Measurements from ENCODE around the gene PTPRR. TPM values are rescaled to one million over a fixed set of nuclear protein-coding genes. Genes with fewer than 3 reads are reported as not detected.

The PTPRR gene
- total and polyA plus RNA-seq, 4 donors: 0.02 to 0.08 TPM; not detected in 2

DNA sequence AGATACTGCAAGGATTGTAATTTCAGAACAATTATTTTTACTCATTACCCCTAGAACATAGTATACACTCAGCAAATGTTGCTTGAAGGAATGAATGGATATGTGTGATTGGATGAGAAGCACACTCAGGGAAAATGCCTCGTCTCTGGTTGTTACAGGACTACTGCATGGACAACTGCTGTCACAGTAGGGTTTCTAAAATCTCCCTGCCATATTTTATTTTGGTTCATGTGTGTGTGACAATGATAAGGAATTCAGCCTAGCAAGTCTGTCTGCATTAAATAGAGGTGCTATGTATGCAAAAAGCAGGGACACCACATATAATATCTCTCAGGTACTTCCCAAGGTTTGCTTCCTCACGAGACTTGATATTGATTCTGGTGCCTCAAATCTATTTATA is 1.4 kb downstream of the PTPRR start:
- Histone ChIP-seq H3K4me1 (ENCODE audit: control insufficient read depth in 4 of 4, insufficient read depth in 4 of 4, low read length in 3 of 4) (peaks cover 0 to 2% (median 0%) of the 10 kb centered on the region in 4 donors), H3K27me3 (ENCODE audit: control insufficient read depth in 4 of 4, insufficient read depth in 4 of 4, low read length in 3 of 4) (peaks cover 0 to 4% (median 0%) of the 10 kb centered on the region in 4 donors), H3K4me3 (ENCODE audit: low read depth in 1 of 3, low read length in 3 of 3) (no peak overlapping the region), H3K9ac (ENCODE audit: low read depth in 1 of 2, low read length in 2 of 2) (no peak overlapping the region), H3K36me3 (ENCODE audit: control insufficient read depth in 4 of 4, insufficient read depth in 3 of 4, low read depth in 1 of 4, low read length in 3 of 4) (no peaks in the 10 kb centered on the region), H3K27ac (ENCODE audit: low read depth in 1 of 2, low read length in 2 of 2) (no peak overlapping the region), H3K9me3 (ENCODE audit: control insufficient read depth in 4 of 4, low read length in 3 of 4) (no peaks in the 10 kb centered on the region)
- TF ChIP-seq YY1 (IDR thresholded peaks at IDR 0.05) (no peak), HNF4A (conservative IDR thresholded peaks at IDR 0.05) (no peak), FOXA2 (IDR thresholded peaks at IDR 0.05) (no peak), EGR1 (IDR thresholded peaks at IDR 0.05; ENCODE audit: low read depth in 2 of 2) (no peak), SP1 (IDR thresholded peaks at IDR 0.05) (no peak), HNF4G (IDR thresholded peaks at IDR 0.05) (no peak), GABPA (IDR thresholded peaks at IDR 0.05 in 1 of 2, conservative IDR thresholded peaks at IDR 0.05 in 1 of 2) (no peak), FOXA1 (IDR thresholded peaks at IDR 0.05) (no peak), TAF1 (conservative IDR thresholded peaks at IDR 0.05) (no peak)
- TF ChIP-seq, protein P1, sequence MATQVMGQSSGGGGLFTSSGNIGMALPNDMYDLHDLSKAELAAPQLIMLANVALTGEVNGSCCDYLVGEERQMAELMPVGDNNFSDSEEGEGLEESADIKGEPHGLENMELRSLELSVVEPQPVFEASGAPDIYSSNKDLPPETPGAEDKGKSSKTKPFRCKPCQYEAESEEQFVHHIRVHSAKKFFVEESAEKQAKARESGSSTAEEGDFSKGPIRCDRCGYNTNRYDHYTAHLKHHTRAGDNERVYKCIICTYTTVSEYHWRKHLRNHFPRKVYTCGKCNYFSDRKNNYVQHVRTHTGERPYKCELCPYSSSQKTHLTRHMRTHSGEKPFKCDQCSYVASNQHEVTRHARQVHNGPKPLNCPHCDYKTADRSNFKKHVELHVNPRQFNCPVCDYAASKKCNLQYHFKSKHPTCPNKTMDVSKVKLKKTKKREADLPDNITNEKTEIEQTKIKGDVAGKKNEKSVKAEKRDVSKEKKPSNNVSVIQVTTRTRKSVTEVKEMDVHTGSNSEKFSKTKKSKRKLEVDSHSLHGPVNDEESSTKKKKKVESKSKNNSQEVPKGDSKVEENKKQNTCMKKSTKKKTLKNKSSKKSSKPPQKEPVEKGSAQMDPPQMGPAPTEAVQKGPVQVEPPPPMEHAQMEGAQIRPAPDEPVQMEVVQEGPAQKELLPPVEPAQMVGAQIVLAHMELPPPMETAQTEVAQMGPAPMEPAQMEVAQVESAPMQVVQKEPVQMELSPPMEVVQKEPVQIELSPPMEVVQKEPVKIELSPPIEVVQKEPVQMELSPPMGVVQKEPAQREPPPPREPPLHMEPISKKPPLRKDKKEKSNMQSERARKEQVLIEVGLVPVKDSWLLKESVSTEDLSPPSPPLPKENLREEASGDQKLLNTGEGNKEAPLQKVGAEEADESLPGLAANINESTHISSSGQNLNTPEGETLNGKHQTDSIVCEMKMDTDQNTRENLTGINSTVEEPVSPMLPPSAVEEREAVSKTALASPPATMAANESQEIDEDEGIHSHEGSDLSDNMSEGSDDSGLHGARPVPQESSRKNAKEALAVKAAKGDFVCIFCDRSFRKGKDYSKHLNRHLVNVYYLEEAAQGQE (IDR thresholded peaks at IDR 0.05): no peak
- TF ChIP-seq, protein P2, sequence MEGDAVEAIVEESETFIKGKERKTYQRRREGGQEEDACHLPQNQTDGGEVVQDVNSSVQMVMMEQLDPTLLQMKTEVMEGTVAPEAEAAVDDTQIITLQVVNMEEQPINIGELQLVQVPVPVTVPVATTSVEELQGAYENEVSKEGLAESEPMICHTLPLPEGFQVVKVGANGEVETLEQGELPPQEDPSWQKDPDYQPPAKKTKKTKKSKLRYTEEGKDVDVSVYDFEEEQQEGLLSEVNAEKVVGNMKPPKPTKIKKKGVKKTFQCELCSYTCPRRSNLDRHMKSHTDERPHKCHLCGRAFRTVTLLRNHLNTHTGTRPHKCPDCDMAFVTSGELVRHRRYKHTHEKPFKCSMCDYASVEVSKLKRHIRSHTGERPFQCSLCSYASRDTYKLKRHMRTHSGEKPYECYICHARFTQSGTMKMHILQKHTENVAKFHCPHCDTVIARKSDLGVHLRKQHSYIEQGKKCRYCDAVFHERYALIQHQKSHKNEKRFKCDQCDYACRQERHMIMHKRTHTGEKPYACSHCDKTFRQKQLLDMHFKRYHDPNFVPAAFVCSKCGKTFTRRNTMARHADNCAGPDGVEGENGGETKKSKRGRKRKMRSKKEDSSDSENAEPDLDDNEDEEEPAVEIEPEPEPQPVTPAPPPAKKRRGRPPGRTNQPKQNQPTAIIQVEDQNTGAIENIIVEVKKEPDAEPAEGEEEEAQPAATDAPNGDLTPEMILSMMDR (IDR thresholded peaks at IDR 0.05; ENCODE audit: low read depth, low read length, missing input control): no peak
- TF ChIP-seq, protein P3, sequence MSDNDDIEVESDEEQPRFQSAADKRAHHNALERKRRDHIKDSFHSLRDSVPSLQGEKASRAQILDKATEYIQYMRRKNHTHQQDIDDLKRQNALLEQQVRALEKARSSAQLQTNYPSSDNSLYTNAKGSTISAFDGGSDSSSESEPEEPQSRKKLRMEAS (IDR thresholded peaks at IDR 0.05): no peak
- TF ChIP-seq, protein P4, sequence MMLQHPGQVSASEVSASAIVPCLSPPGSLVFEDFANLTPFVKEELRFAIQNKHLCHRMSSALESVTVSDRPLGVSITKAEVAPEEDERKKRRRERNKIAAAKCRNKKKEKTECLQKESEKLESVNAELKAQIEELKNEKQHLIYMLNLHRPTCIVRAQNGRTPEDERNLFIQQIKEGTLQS (IDR thresholded peaks at IDR 0.05): no peak
- DNase-seq (ENCODE audit: low spot score): no peak
- WGBS: 80% methylated on average over 2 of the region's 2 CpGs

DNA sequence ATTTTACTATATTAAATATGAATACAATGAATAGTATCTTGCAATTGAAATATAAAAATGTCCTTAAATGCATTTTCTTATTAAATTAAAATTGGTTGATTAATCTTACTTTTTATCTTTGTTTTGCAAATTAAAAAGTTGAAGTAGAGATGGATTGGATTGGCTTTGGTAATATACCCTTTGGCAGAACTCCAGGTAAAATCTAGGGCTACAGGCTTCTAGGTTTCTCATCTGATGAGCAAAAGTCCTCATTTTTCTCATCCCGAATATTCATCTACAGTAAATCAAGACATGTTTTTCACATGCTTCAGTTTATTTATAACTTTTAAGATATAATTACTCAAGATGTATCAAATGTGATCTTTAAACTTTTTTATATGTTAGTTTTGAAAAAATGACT is 2.2 kb downstream of the PTPRR start:
- no peak for DNase-seq (ENCODE audit: low spot score)
- Histone ChIP-seq H3K4me1 (ENCODE audit: control insufficient read depth in 4 of 4, insufficient read depth in 4 of 4, low read length in 3 of 4) (peaks cover 0 to 2% (median 0%) of the 10 kb centered on the region in 4 donors), H3K27me3 (ENCODE audit: control insufficient read depth in 4 of 4, insufficient read depth in 4 of 4, low read length in 3 of 4) (peaks cover 0 to 4% (median 0%) of the 10 kb centered on the region in 4 donors), H3K9me3 (ENCODE audit: control insufficient read depth in 4 of 4, low read length in 3 of 4) (no peaks in the 10 kb centered on the region), H3K9ac (ENCODE audit: low read depth in 1 of 2, low read length in 2 of 2) (no peak overlapping the region), H3K4me3 (ENCODE audit: low read depth in 1 of 3, low read length in 3 of 3) (no peak overlapping the region), H3K36me3 (ENCODE audit: control insufficient read depth in 4 of 4, insufficient read depth in 3 of 4, low read depth in 1 of 4, low read length in 3 of 4) (no peaks in the 10 kb centered on the region), H3K27ac (ENCODE audit: low read depth in 1 of 2, low read length in 2 of 2) (no peak overlapping the region)
- TF ChIP-seq GABPA (IDR thresholded peaks at IDR 0.05 in 1 of 2, conservative IDR thresholded peaks at IDR 0.05 in 1 of 2) (no peak), RAD21 (IDR thresholded peaks at IDR 0.05) (no peak), HNF4A (conservative IDR thresholded peaks at IDR 0.05) (no peak), EGR1 (IDR thresholded peaks at IDR 0.05; ENCODE audit: low read depth in 2 of 2) (no peak), HNF4G (IDR thresholded peaks at IDR 0.05) (no peak), YY1 (IDR thresholded peaks at IDR 0.05) (no peak)
- TF ChIP-seq, protein P2 (IDR thresholded peaks at IDR 0.05; ENCODE audit: low read depth, low read length, missing input control): no peak
- TF ChIP-seq, protein P3 (IDR thresholded peaks at IDR 0.05): no peak
- TF ChIP-seq, protein P4 (IDR thresholded peaks at IDR 0.05): no peak
- TF ChIP-seq, protein P5, sequence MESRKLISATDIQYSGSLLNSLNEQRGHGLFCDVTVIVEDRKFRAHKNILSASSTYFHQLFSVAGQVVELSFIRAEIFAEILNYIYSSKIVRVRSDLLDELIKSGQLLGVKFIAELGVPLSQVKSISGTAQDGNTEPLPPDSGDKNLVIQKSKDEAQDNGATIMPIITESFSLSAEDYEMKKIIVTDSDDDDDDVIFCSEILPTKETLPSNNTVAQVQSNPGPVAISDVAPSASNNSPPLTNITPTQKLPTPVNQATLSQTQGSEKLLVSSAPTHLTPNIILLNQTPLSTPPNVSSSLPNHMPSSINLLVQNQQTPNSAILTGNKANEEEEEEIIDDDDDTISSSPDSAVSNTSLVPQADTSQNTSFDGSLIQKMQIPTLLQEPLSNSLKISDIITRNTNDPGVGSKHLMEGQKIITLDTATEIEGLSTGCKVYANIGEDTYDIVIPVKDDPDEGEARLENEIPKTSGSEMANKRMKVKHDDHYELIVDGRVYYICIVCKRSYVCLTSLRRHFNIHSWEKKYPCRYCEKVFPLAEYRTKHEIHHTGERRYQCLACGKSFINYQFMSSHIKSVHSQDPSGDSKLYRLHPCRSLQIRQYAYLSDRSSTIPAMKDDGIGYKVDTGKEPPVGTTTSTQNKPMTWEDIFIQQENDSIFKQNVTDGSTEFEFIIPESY (IDR thresholded peaks at IDR 0.05): no peak
- WGBS: 79% methylated on average over 1 of the region's 1 CpG

Data from liver (tissue), 9 donors.